IPS-NIHi7 (cell line): Measurements from ENCODE around the gene DDT.
"Not testable (repeated sequence)": the region's sequence is repeated elsewhere in the genome, so short reads cannot be mapped to it uniquely, and the experiment has no call there.

Experiments
- DNase-seq: peaks from one replicate; pipeline ENCODE4 v3.0.0; 2012; ENCODE audit warnings: mixed read lengths; ENCODE audit errors: extremely low spot score

DDT gene

DNA sequence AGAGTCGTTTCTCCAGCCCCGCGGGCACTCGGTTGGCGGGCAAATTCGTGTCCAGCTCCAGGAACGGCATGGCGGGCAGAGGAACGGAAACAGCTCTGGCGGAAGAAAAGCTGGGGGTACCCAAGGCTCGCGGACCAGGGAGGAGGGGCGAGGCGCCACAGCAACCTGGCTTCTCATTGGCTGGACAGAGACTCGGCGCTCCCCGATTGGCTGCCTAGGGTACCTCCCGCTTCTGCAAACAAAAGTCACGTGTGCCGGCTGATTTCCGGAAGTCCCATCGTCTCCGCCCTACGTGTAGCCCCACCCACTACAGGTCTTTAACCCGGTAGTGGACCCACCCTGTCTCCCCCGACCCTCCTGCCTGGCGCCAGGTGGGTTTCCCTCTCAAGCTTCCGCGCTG, at the start of gene DDT:
Gene DDT (minus strand): TSS at position 97 of the 400 bp plus-strand sequence. CDS start 27 bp downstream, at position 70.
- not testable (repeated sequence) for DNase-seq

GRCh38 chr22:24023204-24023789, 49.1 kb upstream of the DDT start:
- DNase-seq, result no peak

GRCh38 chr22:24021304-24021703, 47.1 kb upstream of the DDT start:
- no peak for DNase-seq

GRCh38 chr22:24016156-24016555, 41.9 kb upstream of the DDT start:
- no peak for DNase-seq

DNA sequence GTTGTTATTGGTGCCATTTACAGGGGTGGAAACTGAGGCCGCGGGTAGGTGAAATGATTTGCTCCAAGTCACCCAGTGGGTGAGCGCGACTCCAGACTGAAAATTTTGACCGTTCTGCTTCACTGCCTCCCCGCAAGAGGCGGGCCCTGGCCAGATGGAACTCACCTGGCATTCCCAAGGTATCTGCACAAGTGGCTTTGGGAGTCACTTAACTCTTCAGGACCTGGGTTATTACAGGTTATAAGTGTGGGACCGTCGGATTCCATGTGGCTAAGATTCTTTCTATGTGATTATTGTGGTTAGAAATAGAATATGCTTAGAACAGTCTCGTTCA, 37.5 kb upstream of the DDT start:
- peak; percentile 35 for DNase-seq

DNA sequence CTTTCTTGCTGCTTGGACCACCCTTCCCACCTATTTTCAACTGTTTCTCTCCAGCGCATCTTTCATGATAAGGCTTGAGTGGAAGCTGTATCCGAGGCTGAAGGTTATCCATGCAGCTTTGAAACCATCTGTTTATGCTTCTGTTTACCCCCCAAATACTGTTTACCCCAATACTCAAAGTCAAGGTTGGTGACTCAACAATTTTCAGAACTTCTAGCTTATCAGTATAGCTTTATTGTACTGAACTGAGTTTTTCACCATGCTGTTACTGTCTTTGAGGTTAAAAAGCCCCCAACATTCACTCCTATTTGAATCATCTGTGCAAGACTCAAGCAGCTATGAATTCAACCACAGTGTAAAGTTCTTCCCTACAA, 35.8 kb upstream of the DDT start:
- DNase-seq, result no peak

DNA sequence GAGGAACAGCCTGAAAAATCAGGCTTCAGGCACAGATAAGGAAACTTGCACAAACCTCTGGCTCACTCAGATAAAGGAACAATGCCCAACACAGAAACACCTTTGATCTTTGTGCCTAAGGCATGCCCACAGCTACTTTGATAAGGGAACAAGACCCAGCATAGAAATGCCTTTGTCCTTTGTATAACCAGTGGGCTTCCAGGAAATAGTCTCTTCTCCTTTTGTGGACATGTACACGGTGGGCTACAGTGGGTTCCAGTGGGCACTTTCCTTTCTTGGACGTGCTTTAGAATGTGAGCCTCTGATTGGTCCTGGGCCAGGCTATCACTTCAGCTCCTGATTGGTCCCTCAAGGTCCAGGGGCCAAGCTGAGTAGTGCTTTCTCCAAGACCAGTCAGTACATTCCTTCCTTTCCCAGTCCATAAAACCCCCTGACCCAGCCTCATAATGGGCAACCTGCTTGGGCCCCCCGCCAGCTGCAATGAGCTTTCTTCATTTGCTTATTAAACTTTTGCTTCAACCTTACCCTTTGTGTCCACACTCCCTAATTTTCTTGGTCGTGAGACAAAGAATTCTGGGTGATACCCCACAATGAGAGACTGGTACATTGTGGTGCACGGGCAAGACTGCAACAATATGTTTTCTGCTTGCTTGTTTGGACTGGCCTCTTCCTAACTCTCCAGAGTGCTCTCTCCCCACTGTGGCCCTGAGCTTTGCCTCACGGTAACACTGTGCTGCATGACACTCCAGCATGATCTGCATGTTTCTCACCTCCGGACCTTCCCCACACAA, 35.2 kb upstream of the DDT start:
- no peak for DNase-seq

GRCh38 chr22:24008381-24009226, 34.4 kb upstream of the DDT start:
- DNase-seq, result no peak

GRCh38 chr22:24008022-24008283, 33.7 kb upstream of the DDT start:
- DNase-seq, result no peak

GRCh38 chr22:24007253-24008021, 33.2 kb upstream of the DDT start:
- no peak for DNase-seq

- no peak for DNase-seq
Measured at GRCh38 chr22:24006914-24007214, 32.6 kb upstream of the DDT start.

- no peak for DNase-seq
Measured at GRCh38 chr22:24006207-24006913, 32.1 kb upstream of the DDT start.

DNA sequence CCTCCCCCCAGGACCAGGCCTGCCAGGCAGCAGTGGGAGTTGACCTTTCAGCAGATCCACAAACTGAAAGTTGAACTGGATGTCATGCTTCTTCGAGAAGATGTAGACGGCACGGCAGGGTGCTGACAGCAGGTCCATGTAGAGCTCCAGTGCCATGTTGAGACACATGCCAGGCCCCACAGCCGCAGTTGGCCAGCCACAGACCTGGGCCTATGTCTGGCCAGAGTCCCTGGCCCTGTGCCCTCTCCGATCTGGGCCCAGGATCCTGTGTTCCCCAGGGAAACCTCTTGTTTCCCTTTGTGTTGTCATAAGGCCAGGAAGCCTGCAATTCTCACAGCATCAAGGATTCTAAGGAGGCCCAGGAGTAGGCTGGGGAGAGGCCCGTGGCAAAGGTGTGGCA, 31.0 kb upstream of the DDT start, which contains the start of gene GSTT4:
Gene GSTT4 (minus strand): TSS at position 253 of the 400 bp plus-strand sequence. CDS start 97 bp downstream, at position 156.
- DNase-seq, result no peak

GRCh38 chr22:24003887-24004286, 29.6 kb upstream of the DDT start:
- DNase-seq, result peak; percentile 13

- no peak for DNase-seq
Measured at GRCh38 chr22:24002851-24003250, 28.6 kb upstream of the DDT start.

GRCh38 chr22:24002272-24002671, 28.0 kb upstream of the DDT start:
- no peak for DNase-seq

GRCh38 chr22:24001314-24001713, 27.1 kb upstream of the DDT start:
- peak; percentile 67 for DNase-seq

DNA sequence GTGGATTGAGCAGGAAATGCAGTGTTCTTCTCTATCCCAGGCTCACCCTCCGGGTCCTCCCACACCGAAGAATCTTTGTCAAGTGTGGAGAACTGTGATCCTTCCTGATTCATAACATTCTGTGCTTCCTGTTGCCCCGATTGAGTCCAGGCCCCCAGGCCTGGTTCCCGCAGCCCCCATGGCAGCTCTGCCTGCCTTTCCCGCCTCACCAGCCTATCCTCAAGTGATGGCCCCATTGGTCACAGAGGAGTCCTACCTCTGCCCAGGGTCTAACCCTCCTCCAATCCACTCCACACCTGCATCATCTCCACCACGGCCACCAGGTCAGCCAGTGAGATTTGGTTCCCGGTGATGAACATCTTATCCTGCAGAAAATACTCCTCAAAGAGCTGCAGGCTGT, 25.5 kb upstream of the DDT start:
- not testable (repeated sequence) for DNase-seq

DNA sequence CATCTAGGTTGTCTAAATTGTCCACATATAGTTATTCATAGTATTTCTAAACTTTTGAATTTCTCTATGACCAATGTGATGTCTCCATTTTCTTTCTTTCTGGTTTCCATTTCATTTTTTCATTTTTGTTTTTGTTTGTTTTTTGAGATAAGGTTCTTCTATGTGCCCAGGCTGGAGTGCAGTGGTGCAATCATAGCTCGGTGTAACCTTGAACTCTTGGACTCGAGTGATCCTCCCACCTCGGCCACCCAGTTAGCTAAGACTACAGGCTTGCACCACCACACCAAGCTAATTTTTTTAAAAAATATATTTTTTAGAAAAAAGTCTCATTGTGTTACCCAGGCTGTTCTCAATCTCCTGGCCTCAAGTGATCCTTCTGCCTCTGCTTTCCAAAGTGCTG, 22.9 kb upstream of the DDT start:
- no peak for DNase-seq

- peak; percentile 2 for DNase-seq
Measured at GRCh38 chr22:23993581-23994177, 19.4 kb upstream of the DDT start.

- not testable (repeated sequence) for DNase-seq
Measured at GRCh38 chr22:23993080-23993479, 18.8 kb upstream of the DDT start.
